C4-2B (cell line): ENCODE measurements around the gene SLC38A3.
A peak's percentile ranks its signal among the peaks of the same experiment; 100 is the strongest.

Experiments
- H3K27ac ChIP-seq: fragments of 450-650 bp; 2 replicates; pipeline ENCODE4 v1.5.1; 2017
- ZFX ChIP-seq: fragments of 450-650 bp; IDR thresholded peaks from 2 replicates; pipeline ENCODE4 v1.6.1; 2017
- TF ChIP-seq, protein P1 (sequence below): fragments of 450-650 bp; conservative IDR thresholded peaks from 2 replicates; pipeline ENCODE4 v1.5.1; 2017; ENCODE audit warnings: mild to moderate bottlenecking

The SLC38A3 gene

DNA sequence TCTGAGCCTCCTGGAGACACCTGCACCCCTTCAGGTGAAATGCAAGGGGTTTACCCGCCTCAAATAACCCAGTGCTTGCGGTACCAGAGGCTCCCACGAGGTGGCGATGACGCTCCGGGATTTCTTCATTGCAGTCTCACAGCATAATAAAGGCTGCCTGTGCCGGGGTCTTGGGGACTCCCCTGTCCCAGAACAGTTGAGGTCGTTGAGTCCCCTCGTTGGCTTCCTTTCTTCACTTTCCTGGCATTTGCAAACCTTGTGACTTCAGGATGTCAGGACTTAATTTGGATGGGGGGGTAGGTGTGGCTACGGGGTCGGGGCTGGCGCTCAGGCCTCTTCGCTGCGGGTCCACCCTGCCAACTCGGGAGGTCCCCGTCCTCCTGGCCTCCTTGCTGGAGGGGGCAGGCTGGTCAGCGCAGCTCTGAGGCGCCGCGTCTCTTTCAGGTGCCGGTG, 12.4 kb upstream of the SLC38A3 start:
- no peak overlapping the region for H3K27ac ChIP-seq
- TF ChIP-seq, protein P1, sequence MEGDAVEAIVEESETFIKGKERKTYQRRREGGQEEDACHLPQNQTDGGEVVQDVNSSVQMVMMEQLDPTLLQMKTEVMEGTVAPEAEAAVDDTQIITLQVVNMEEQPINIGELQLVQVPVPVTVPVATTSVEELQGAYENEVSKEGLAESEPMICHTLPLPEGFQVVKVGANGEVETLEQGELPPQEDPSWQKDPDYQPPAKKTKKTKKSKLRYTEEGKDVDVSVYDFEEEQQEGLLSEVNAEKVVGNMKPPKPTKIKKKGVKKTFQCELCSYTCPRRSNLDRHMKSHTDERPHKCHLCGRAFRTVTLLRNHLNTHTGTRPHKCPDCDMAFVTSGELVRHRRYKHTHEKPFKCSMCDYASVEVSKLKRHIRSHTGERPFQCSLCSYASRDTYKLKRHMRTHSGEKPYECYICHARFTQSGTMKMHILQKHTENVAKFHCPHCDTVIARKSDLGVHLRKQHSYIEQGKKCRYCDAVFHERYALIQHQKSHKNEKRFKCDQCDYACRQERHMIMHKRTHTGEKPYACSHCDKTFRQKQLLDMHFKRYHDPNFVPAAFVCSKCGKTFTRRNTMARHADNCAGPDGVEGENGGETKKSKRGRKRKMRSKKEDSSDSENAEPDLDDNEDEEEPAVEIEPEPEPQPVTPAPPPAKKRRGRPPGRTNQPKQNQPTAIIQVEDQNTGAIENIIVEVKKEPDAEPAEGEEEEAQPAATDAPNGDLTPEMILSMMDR = peak; percentile 88
- TF ChIP-seq ZFX = no peak

DNA sequence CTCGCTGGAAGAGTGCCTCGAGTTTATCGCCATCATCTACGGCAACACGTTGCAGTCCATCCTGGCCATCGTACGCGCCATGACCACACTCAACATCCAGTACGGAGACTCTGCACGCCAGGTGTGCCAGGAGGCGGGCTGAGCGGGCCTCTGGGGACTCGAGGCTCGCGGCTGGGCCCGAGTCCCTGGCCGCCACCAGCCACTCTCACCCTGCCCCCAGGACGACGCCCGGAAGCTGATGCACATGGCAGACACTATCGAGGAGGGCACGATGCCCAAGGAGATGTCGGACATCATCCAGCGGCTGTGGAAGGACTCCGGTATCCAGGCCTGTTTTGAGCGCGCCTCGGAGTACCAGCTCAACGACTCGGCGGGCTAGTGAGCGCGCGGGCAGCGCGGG, 11.8 kb upstream of the SLC38A3 start:
- TF ChIP-seq, protein P1 = no peak
- no peak for TF ChIP-seq ZFX
- no peak overlapping the region for H3K27ac ChIP-seq

- TF ChIP-seq, protein P1 = no peak
- TF ChIP-seq ZFX = no peak
- H3K27ac ChIP-seq = no peak overlapping the region
Measured at GRCh38 chr3:50193746-50194127, 11.3 kb upstream of the SLC38A3 start.

DNA sequence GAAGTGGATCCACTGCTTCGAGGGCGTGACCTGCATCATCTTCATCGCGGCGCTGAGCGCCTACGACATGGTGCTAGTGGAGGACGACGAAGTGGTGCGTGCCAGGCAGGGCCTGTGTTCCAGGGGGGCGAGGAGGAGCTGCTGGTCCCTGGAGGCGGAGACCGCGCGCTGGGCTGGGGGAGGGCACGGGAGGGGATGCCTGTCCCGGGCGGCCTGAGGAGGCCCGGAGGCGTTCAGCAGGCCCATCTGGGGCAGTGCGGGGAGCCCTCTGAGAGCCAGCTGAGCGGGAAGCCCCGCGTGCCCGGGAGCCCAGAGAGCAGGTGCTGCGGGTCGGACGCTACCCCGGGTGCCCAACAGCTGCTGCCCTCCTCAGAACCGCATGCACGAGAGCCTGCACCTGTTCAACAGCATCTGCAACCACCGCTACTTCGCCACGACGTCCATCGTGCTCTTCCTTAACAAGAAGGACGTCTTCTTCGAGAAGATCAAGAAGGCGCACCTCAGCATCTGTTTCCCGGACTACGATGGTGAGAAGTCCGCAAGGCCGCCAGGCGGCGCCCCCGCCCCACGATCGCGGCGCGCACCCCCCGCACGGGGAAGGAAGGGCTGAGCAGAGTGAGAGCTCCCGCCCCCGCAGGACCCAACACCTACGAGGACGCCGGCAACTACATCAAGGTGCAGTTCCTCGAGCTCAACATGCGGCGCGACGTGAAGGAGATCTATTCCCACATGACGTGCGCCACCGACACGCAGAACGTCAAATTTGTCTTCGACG, 10.8 kb upstream of the SLC38A3 start:
- TF ChIP-seq, protein P1 = peak; percentile 61
- TF ChIP-seq ZFX = no peak
- H3K27ac ChIP-seq = no peak overlapping the region

- TF ChIP-seq ZFX = no peak
- TF ChIP-seq, protein P1 = no peak
- H3K27ac ChIP-seq = no peak overlapping the region
Measured at GRCh38 chr3:50194903-50195500, 10.1 kb upstream of the SLC38A3 start.

DNA sequence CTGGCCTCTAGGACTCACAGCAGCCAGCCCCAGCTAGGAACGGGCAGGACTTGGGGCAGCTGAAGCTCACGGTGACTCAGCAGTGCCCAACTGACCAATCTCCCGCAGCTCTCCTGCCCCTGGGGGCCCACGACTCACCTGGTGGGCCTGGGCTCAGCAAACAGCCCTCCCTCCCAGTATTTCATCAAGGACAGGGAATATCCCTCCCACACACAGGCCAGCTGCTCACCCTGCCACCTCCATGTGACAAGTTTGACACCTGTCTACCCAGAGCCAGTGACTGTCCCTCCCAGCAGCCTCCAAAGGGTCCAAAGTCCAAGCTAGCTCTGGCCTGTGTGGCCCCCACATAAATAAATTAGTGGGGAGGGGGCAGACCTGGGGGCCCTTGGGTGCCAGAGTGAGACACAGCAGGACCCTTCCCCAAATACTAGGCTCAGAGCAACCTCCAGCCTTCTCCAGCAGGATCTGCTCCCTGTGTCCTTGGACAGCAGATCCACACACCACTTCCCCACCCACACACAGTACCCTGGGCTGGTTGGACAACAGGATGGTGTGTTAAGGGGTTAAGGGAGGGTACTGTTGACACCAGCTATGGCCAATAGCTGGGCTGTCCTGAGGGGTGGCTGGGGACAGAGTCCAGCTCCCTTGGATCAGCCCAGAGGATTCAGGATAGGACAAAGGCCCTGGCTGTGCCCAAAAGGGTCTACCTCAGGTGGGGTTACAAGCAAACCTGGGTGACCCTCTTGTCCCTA, 9.4 kb upstream of the SLC38A3 start:
- no peak overlapping the region for H3K27ac ChIP-seq
- no peak for TF ChIP-seq ZFX
- TF ChIP-seq, protein P1 = no peak

DNA sequence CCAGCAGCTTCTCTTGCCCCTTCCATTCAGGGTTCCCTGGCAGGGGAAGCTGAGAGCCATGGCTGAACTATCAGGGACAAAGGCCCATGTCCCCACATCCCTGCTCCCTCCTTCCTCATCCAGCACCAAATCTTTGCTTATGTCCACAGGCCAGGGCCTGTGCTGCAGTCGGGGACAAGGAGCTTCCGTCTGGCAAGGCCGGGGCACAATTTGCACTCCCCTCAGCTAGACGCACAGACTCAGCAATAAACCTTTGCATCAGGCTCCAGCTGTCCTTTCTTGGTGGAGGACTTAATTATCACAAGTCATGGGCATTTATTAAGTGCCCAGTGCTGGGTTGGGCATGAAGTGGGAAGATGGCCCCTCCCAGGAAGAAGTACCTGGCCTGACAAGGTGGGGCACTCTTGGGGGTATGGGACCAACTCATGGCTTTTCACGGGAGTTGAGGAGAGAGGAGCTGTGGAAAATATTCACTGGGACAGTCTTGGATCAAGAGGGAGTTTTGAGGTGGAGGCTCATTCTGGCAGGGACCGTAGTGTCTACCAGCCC, 8.7 kb upstream of the SLC38A3 start:
- TF ChIP-seq, protein P1 = no peak
- no peak for TF ChIP-seq ZFX

More for the DNA sequence above, 8.7 kb upstream of the SLC38A3 start:
- no peak overlapping the region for H3K27ac ChIP-seq
